PC-9 (cell line): ENCODE data around the gene STK40.

Experiments
- CTCF ChIP-seq: fragments of 200-600 bp; sonication (generic); conservative IDR thresholded peaks from 2 replicates; pipeline ENCODE4 v1.6.1; 2017; ENCODE audit warnings: mixed run types, antibody characterized with exemption, mild to moderate bottlenecking, moderate library complexity
- EZH2 ChIP-seq: fragments of 200-600 bp; sonication (generic); IDR thresholded peaks from 2 replicates; pipeline ENCODE4 v1.8.0; 2017; ENCODE audit warnings: antibody characterized with exemption, low read depth

DNA sequence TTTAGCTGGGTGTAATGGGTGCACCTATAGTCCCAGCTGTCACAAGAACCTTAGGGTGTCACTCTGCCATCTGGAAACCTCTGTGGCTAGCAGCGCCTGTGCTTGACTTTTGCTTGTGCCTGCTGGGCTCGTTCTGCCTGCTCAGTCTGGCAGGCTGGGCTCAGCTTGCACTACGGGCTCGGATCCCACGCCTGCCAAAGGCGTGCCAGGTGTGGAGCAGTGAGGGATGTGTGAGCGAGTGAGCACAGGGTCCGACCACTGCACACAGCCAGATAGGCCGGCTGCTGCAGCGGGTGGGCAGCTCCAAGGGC, 14.7 kb upstream of the STK40 start:
- no peak for TF ChIP-seq CTCF
- no peak for TF ChIP-seq EZH2
